HL-60/S4 treated with phorbol 12-myristate 13-acetate at 8.2 ng/mL for 4 days and 3 days (cell line): Measurements from ENCODE around the gene CPXM2.

Source experiments
- in situ Hi-C: fragments of 300-500 bp; cut with MboI; formaldehyde crosslinking; loops from 2 replicates; pipeline ENCODE4 v1.15.0; 2022; ENCODE audit warnings: low sequenced_read_pairs

Gene CPXM2

DNA sequence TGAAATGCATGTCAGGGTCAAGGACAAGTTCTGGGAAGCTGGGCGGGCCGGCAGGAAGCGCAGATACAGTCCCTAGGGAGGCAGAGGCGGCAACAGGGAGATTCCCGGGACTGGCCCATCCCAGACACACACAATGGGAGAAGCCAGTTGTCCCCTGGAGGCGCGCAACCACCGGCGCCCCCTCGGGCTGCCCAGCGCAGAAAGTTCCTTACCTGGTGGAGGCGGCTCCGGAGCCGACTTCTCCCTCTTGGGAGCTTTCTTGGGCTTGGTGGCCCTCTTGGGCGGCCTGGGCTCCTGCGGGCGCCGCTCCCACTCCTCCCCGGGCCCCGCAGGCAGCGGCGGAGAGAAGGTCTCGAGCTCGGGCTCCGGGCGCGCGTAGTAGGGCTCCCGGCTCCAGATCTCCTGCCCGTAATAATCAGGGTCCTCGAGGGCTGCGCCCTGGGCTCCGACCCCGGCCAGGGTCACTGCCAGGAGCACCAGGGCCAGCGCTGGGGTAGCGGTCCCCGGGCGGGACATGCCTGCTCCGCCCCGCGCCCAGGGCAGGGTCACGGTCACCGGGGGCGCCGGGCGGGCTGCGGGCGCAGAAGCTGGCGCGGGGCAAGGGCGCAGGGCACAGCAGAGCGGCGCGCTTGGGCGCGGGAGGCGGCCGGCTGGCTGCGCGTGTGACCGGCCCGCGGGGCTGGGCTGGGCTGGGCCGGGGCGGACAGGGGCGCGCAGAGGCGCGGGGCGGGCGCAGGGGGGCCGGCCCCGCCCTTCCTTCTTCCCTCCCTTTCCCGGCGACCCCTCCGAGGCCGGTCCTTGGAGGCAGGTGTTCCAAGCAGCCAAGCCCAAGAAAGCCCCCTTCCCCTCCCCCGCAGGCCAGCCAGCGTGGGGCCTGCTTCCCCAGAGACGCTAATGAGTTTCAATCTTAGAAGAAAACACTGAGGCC, at the start of gene CPXM2:
TSS of gene CPXM2 (minus strand) at position 664 of the 928 bp plus-strand sequence. CDS start at position 516, 148 bp downstream.
- in situ Hi-C loops, result no loop called here

- in situ Hi-C loops, result no loop called here
These were observed 48.0 kb upstream of the CPXM2 start for GRCh38 chr10:123939591-123939990.

GRCh38 chr10:123938890-123939289, 47.3 kb upstream of the CPXM2 start:
- in situ Hi-C loops, result no loop called here

GRCh38 chr10:123936426-123936825, 44.8 kb upstream of the CPXM2 start:
- in situ Hi-C loops, result no loop called here

DNA sequence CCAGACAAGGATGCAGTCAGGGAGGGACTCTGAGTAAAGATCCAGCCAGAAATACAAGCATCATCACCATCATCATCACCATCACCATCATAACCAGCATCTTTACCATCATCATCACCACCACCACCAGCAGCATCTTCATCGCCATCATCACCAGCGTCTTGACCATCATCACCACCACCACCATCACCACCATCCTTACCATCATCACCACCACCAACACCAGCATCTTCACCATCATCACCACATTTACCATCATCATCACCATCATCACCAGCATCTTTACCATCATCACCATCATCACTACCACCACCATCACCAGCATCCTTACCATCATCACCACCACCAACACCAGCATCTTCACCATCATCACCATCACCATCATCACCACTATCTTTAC, 44.1 kb upstream of the CPXM2 start:
- in situ Hi-C loops, result no loop called here

DNA sequence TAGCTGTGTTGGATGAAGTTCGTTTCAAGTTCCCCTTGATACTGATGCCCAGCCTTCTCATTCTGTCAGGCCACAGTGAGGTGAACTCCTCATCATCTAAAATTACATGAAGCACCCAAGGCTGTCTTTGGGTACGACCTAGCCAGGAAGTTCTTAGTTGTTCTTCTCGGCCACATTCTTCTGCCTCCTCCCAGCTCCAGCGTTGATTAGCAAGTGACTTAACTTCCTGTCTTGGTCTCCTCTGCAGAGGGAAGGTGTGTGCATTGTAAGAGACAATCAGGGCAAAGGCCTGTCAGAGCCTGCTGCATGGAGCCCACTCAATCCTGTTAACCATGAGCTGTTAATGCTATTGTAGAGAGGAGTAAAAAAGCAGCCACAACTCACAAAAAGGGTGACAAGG, 43.2 kb upstream of the CPXM2 start:
- in situ Hi-C loops, result no loop called here

DNA sequence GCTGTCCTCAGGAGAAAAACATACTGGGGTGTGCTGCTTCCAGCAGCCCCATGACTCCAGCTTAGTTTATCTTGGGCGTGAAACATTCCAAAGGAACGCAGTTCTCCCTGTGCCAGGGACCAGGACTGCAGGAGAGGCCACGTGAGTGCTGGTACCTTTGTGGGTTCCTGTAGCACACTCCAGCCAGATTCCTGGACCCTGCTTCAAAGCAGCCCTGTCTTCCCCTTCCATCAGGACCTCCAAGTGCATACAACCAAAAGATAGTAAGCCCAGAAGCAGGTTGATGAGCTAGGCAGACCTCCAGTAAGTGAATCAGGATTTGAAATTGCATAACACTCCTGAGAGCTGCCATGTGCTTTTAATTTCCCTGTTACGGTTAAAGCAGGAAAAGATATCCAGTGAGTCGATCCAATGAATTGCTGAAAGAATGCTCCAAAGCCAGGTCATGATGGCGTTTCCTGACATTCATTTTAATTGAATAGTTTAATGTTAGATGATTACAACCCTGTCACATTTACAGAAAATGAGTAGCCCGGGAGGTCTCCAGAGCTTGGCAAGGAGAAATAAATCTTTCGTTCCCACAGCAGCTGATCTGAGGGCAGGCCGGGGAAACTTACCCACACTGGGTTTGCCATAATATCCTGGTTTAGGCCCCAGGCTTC, 38.9 kb upstream of the CPXM2 start:
- in situ Hi-C loops, result no loop called here

DNA sequence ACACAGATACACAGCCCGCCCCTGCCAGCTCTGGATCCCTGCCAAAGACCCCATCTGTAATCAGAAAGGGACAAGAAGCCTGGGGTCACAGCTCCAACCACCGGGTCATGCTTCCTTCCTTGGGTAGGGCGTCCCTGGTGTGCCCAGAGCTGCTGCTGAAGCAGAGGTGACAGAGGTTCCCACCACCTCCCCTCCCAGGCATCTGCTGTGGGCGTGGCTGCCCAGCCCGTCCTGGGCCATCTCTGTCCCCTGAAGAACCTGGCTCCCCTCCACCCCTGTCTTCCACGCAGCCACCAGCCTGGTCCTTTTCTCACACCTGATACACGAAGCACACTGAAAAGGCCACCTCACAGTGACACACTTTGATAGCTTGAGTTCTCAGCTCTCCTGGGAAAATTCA, 38.2 kb upstream of the CPXM2 start:
- in situ Hi-C loops, result no loop called here

DNA sequence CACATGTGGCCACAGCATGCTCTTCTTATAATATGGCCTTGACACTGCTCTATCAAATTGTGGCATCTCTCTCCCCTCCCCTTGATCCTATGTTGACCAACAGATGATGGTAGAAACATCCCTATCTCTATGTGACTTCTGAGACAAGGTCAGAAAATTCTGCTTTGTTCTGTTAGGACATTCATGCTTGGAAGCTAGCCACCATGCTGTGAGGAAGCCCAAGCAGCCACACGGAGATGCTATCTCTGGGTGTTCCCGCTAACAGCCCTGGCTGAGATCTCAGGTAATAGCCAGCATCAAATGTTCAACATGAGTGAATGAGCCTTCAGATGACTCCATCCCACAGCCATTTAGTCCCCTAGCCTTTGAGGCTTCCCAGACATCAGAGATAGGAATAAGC, 36.8 kb upstream of the CPXM2 start:
- in situ Hi-C loops, result no loop called here

GRCh38 chr10:123926401-123927264, 35.0 kb upstream of the CPXM2 start:
- in situ Hi-C loops, result no loop called here

GRCh38 chr10:123922126-123922525, 30.5 kb upstream of the CPXM2 start:
- in situ Hi-C loops, result no loop called here

DNA sequence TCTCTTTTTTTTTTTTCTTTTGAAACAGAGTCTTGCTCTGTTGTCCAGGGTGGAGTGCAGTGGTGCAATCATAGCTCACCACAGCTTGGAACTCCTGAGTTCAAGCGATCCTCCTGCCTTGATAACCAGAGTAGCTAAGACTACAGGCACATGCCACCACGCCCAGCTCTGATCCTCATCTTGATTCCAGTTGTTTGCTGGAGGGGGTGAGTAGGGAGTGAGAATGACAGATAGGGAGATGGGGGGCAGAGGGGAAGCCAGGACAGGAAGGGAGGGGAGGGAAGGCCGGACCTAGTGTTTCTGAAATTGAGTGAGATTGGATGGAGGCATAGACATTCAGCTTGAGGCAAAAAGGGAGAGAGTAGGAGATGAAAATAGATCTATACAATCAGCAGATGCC, 25.2 kb upstream of the CPXM2 start:
- in situ Hi-C loops, result no loop called here

DNA sequence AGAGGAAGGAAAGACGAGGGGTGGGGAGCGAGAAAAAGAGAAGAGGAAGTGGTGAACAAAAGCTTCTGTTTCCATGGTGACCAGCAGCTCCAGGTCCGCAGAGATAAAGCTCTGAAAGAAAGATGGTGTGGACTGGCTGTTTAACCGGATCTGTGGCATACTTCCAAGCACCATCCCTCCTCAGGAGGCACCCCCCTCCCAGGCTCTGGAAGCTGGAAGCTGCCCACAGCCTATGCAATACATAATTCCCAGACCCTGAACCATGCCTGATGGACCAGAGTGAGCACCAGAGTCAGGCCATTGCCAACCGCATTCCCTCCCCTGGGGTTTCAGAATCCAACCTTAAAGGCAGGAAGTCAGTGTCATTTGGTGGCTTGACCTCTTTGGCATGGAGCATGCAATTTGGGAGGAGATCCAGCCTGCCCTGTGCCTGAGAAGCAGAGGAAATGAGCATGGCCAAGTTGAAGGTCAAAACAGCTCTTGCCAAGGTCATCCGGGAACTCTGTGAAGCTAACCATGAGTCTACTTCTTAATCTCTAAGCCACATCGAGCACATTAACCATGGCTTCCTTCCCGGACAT, 22.2 kb upstream of the CPXM2 start:
- in situ Hi-C loops, result no loop called here

DNA sequence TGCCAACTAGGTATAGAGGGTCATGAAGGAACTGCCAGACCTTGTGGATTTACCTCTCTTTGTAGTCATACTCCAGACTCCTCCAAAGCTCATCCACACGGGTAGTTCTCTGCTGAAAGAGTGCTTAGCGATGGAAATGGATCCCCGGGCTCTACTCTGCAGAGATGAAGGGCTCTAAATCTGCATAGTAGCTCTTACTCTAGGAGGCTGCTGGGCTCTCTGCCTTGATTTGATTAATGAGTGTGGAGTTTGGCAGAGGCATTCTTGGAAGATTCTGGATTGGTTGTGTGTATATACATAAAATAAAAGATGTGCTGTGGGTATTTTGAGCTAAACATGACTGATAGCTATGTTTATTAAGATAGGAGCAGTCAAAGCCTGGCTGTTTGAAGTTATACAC, 21.3 kb upstream of the CPXM2 start:
- in situ Hi-C loops, result no loop called here

- in situ Hi-C loops, result no loop called here
These were observed 20.9 kb upstream of the CPXM2 start for GRCh38 chr10:123912466-123912865.

DNA sequence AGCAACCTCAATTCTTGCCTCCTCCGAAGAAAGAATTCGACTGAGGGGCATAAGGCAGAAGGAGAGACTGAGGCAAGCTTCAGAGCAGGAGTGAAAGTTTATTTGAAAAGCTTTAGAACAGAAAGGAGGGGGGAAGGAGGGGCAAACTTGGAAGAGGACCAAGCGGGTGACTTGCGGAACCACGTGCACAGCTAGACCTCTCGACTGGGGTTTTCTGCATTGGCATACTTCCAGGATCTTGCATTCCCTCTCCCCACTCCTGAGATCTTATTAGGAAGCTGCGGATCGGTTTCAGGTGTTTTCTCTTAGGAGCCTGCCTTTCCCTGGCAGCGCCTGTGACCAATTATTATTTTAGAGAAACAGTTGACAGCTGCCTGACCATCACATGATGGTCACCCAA, 20.3 kb upstream of the CPXM2 start:
- in situ Hi-C loops, result no loop called here

DNA sequence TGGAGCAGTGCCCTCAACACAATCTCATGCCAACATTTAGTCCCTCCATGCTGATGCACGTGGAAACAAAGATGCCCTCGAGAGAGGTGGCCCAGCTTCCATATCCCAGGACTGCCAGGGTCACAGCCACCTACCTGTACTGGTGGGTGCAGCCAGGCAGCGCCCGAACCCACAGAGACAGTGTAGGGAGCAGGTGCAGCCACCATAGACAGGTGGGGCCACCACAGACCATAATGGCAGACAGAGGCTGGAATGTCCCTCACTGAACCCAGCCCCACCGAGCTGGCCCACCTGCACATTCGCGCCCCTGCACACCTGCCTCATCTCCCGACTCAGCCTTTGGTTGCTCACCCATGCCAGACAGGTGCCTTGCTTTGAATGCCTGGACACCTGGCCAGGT, 18.3 kb upstream of the CPXM2 start:
- in situ Hi-C loops, result no loop called here

GRCh38 chr10:123909426-123909825, 17.8 kb upstream of the CPXM2 start:
- in situ Hi-C loops, result no loop called here

GRCh38 chr10:123908379-123908778, 16.8 kb upstream of the CPXM2 start:
- in situ Hi-C loops, result no loop called here

- in situ Hi-C loops, result no loop called here
These were observed 15.5 kb upstream of the CPXM2 start for GRCh38 chr10:123906884-123907652.
